Measurements from ENCODE around the gene MLX. TPM values are rescaled to one million over a fixed set of nuclear protein-coding genes. Genes with fewer than 3 reads are reported as not detected.

The MLX gene
- total RNA-seq, 1 experiment from 2014 or later = 45.3 TPM

GRCh38 chr17:42607769-42608168, 40.9 kb downstream of the MLX start:
- Mint-ChIP-seq H3K9me3 (peaks cover 0 to 3% of the 10 kb centered on the region in 2 experiments; a peak in 1 of 5 replicates), H3K27ac (no peak overlapping the region), H3K4me1 (peaks cover 10 to 11% of the 10 kb centered on the region in 2 experiments), H3K4me3 (peak overlapping the region; percentile 96 to 98), H3K36me3 (ENCODE audit: insufficient read depth in 1 of 3, low read depth in 3 of 3) (peaks cover 11 to 20% (median 15%) of the 10 kb centered on the region in 3 experiments), H3K27me3 (ENCODE audit: low read depth) (no peaks in the 10 kb centered on the region)
- Histone ChIP-seq H3K23ac (ENCODE audit: insufficient read length, low read depth, low read length) (no peak overlapping the region), H4K91ac (ENCODE audit: insufficient read length, low read depth, low read length) (no peak overlapping the region), H3K79me1 (ENCODE audit: insufficient read depth, low read depth, low read length, poor library complexity, severe bottlenecking) (peaks cover 4% of the 10 kb centered on the region), H4K5ac (ENCODE audit: insufficient read length, low read depth, low read length) (no peak overlapping the region), H3K79me2 (ENCODE audit: insufficient read depth, low read length) (peaks cover 11% of the 10 kb centered on the region; the same call in 1 of the 2 replicates), H3T11ph (ENCODE audit: low read length) (no peak overlapping the region), H3K9ac (ENCODE audit: extremely low read depth, insufficient read length, low read length) (no peak overlapping the region), H3K9me3 (ENCODE audit: control insufficient read depth, low read depth, low read length) (no peaks in the 10 kb centered on the region), H3K4ac (ENCODE audit: low read depth, low read length) (no peak overlapping the region), H3K18ac (ENCODE audit: insufficient read length, low read depth, low read length) (no peak overlapping the region), H2BK15ac (ENCODE audit: low read depth, low read length) (no peak overlapping the region), H3K56ac (ENCODE audit: insufficient read length, low read depth, low read length) (no peak overlapping the region), H3K14ac (ENCODE audit: insufficient read depth, low read length) (no peak overlapping the region), H3K23me2 (ENCODE audit: insufficient read length, low read depth, low read length, poor library complexity, severe bottlenecking) (peaks cover 10% of the 10 kb centered on the region), H2BK5ac (ENCODE audit: insufficient read length, low read length) (no peak overlapping the region), H4K20me1 (ENCODE audit: control insufficient read depth, insufficient read depth, insufficient read length) (no peaks in the 10 kb centered on the region), H3K27me3 (ENCODE audit: insufficient read depth, low read length) (no peaks in the 10 kb centered on the region), H2AFZ (ENCODE audit: low read length) (no peak overlapping the region), H4K8ac (replicated peaks; ENCODE audit: insufficient read length, low read depth, low read length) (no peak overlapping the region), H3K27ac (ENCODE audit: insufficient read length, low read depth, low read length) (no peak overlapping the region), H2BK20ac (ENCODE audit: low read depth, low read length, poor library complexity, severe bottlenecking) (no peak overlapping the region), H2AK5ac (ENCODE audit: insufficient read length, low read length) (no peak overlapping the region), H3K4me2 (ENCODE audit: insufficient read depth, insufficient read length, low read length) (peak overlapping the region; percentile 74), H3K4me1 (ENCODE audit: insufficient read depth, low read length) (no peaks in the 10 kb centered on the region), H2BK120ac (ENCODE audit: low read depth, low read length, poor library complexity, severe bottlenecking) (no peak overlapping the region), H2BK12ac (ENCODE audit: insufficient read length, low read depth, low read length) (no peak overlapping the region)
- WGBS (ENCODE audit: extremely low coverage, insufficient read length, low lambda C conversion rate) = no CpG with 5 or more reads among the region's 3 CpGs
- TF ChIP-seq CTCF (conservative IDR thresholded peaks at IDR 0.05) = no peak
- DNase-seq = no peak
